HG02973 (cell line): ENCODE measurements around the gene SYNE1.

Experiments
- ATAC-seq: cut with Tn5 transposase; IDR thresholded peaks from one replicate; pipeline ENCODE4 v1.9.1; 2021; ENCODE audit warnings: moderate library complexity; ENCODE audit not compliant: unreplicated experiment

Gene SYNE1

DNA sequence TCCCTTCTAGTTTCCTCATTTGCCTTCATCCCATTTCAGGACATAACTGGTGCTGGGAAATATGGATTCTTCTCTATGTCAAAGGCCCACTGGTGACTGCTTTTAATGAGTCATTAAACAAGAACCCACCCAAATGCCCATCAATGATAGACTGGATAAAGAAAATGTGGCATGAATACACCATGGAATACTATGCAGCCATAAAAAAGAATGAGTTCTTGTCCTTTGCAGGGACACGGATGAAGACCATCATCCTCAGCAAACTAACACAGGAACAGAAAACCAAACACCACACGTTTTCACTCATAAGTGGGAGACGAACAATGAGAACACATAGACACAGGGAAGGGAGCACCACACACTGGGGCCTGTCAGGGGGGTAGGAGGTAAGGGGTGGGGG, 518.9 kb downstream of the SYNE1 start:
- ATAC-seq: no peak

DNA sequence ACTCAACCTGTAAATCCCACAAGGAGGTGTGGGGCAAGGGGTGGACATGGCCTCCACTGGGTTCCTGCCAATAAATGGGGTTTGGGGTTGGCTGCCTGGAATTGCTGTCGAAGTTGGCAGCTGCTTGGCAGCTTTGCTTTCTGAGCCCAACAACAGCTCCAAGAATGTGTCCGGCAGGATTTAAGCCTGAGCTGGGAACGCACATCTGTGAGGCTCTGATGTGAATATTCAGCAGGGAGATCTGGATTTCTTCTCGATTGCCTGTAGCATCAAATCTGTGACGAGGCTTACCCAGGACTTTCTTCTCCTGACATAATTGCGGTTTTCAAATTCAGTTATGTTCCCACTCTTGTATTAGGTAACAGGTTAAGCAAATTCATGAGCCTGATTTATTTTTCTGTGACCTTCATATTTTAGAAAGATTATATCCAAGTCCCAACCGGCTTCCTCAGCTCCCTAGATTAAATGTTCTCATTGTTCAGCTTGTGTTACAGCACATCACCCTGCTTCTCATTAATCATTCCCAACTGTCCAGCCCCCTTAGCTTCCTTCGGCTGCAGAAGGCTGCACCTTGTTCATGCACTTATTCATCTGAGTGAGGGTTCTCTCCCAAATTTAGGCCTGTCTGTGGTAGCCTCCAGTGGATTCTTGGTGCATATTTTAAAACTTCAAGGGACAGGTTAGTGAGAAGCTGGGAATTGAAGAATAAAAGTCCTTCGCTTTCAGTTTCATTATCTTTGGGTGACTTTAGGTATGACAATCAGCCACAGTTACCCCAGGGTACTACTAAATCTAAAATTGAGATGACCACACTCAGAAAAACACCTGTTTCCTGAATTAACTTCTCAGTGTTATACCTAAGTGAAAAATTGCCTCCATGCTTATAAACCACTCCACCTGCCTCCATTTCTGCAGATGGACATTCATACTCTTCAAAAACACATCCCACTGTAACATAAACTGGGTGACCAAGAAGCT, 519.7 kb downstream of the SYNE1 start:
- ATAC-seq: peak; percentile 84

- ATAC-seq: no peak
Observed at GRCh38 chr6:152112491-152113261, 524.5 kb downstream of the SYNE1 start.

DNA sequence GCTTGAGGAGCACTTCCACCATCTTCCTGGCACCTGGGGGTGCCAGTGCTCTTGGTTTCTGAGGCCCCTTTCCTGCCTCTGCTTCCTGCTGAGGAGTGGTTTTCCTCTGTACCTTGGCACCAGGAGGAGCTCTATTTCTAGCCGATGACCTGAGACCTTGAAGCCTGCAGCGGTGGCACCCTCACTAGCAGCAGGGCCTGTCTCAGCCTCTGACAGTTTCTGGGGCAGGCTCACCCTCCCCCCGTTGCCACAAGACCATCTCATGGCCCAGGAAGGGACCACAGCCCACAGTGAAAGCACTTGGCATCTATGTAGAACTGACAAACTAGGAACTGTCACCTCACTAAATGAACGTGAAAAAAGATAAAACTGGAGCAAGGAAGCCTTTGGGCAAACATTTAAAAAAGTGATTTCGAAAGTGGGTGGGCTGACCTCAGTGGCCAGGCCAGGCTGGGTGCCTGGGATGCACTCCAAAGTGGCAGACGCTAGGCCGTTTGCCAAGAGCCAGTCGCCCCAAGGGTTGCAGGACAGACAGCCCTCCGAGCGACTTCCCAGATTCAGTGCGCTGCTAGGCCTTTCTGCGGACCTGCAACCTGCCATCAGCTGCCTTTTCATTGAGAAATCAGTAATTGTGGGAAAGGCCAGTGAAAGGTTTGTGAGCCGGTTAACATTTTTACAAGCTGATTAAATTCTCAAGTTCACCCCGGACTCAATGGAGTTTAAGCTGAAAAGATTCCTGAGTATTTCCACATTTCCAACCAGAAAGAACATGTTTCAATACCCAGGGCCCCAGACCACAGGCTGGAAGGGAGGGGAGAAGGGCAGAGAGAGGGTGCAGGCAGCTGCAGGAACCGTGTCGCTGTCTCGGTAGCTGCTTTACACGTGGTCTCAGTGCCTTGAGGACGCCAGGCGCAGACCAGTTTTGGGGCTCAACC, 526.0 kb downstream of the SYNE1 start:
- no peak for ATAC-seq

GRCh38 chr6:152107973-152108372, 529.2 kb downstream of the SYNE1 start:
- no peak for ATAC-seq

- ATAC-seq: no peak
Observed at GRCh38 chr6:152100183-152100618, 537.0 kb downstream of the SYNE1 start.

DNA sequence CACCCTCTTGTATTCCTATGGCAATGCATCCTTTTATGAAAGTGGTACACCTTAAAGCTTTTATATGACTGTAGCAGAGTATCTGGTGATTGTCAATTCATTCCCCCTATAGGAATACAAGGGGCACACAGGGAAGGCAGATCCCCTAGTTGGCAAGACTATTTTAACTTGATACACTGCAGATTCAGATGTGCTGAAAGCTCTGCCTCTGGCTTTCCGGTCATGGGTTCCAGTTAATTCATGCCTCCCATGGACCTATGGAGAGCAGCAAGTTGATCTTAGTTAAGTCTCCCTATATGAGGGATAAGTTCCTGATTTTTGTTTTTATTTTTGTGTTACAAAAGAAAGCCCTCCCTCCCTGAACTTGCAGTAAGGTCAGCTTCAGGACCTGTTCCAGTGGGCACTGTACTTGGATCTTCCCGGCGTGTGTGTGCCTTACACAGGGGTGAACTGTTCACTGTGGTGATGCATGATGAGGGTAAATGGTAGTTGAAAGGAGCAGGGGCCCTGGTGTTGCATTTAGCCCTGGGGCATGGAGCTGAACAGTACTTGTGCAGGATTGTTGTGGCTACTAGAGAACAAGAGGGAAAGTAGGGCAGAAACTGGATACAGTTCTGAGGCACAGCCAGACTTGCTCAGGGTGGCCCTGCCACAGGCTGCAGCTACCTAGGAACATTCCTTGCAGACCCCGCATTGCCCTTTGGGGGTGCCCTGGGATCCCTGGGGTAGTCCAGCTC, 537.5 kb downstream of the SYNE1 start:
- no peak for ATAC-seq

- ATAC-seq: no peak
Observed at GRCh38 chr6:152098683-152099082, 538.5 kb downstream of the SYNE1 start.

GRCh38 chr6:152096863-152097496, 540.2 kb downstream of the SYNE1 start:
- ATAC-seq: no peak

DNA sequence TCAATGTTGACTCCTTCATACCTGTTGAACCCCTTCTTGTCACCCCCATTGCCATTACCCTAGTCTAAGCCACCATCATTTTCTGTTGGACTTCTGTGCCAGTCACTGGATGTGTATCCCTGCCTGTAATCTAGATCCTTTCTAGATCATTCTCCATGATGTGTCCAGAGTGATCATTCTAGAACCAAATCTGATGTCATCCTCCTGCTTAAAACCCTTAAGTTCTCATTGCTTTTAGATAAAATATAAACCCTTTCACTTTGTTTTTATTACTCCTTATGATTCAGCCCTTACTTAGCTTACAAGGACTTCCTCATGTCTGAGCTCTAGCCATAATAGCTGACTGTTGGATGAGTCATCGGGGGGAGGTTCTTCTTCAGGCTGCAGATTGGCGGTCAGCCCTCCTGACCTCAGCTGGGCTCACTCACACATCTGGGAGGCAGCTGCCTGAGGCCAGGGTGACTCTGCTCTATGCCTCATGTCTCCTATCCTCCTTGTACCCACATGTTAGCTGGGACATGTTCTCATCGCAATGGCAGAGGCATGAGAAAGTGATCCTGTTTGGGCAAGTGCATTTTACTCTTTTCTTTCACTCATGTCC, 542.1 kb downstream of the SYNE1 start:
- ATAC-seq: no peak

GRCh38 chr6:152094276-152094675, 542.9 kb downstream of the SYNE1 start:
- no peak for ATAC-seq

- ATAC-seq: no peak
Observed at GRCh38 chr6:152093711-152094110, 543.5 kb downstream of the SYNE1 start.

- no peak for ATAC-seq
Observed at GRCh38 chr6:152091851-152092341, 545.3 kb downstream of the SYNE1 start.

- no peak for ATAC-seq
Observed at GRCh38 chr6:152091201-152091600, 546.0 kb downstream of the SYNE1 start.

DNA sequence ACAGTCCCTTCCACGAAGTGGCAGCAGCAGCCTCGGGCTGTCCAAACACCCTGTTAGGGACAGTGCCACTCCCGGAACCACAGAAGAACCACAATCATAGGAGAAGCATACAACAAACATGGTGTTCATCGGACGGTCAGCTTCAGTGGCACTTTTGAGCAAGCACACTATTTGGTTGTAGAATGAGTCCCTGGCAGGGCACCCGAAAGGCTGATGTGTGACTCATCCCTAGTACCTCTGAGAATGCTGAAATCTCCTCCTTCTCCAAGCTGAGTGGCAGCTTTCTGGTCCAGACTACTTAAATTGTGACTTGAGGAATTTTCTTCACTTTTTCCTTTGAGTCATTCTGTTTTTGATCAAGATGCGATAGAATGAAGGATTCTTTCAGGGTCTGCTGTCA, 547.2 kb downstream of the SYNE1 start:
- no peak for ATAC-seq

DNA sequence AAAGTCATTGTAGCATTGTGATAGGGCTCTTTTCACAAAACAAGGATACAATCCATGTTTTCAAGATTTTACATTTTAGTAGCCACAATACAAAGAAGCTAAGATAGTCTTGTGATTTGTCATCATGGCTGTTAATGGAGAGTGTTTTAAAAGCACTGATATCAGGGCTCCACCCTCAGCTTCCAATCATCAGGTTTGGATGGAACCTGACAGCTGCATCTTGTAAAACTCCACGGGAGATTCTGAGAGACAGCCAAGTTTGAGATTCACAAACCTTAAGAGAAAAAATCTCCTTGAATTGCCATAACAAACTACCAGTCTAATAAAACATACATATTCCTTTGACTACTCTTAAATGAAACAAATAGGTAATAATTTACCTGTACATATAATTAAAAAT, 549.5 kb downstream of the SYNE1 start:
- no peak for ATAC-seq

DNA sequence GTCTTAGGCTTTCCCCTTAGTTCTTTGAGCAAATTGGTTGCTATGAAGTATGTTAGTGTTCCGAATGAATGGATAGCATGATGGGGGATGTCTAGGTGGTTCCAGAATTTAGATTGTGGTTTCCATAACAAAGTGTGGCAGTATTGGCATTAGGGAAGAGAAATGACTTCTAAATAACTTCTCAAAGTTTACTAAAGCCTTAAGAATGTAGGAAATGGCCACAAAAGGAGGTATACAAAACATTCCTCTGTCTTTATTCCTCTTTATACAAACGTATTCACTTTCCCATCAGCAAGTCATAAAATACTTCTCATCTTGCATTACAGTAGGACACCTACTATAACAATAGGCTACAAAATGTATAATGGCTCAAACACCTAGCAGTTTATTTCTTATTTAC, 550.1 kb downstream of the SYNE1 start:
- ATAC-seq: no peak

- no peak for ATAC-seq
Observed at GRCh38 chr6:152086223-152086873, 550.8 kb downstream of the SYNE1 start.
